HUES48 (cell line): Measurements from ENCODE around the gene TAF11L7.
"Not testable (repeated sequence)": the region's sequence is repeated elsewhere in the genome, so short reads cannot be mapped to it uniquely, and the experiment has no call there.

Experiments used
- H3K27ac ChIP-seq: one replicate; pipeline ENCODE4 v1.7.0; 2013; ENCODE audit warnings: low read depth, low read length, inconsistent platforms
- H3K27me3 ChIP-seq: 2 replicates; pipeline ENCODE4 v1.6.1; 2013; ENCODE audit warnings: mild to moderate bottlenecking, low read length; ENCODE audit not compliant: control insufficient read depth, insufficient read depth
- H3K36me3 ChIP-seq: 2 replicates; pipeline ENCODE4 v1.6.1; 2013; ENCODE audit warnings: low read length; ENCODE audit not compliant: control insufficient read depth, insufficient read depth
- H3K4me1 ChIP-seq: 2 replicates; pipeline ENCODE4 v1.6.1; 2013; ENCODE audit warnings: mild to moderate bottlenecking, low read length; ENCODE audit not compliant: control insufficient read depth, insufficient read depth
- H3K4me3 ChIP-seq: 2 replicates; pipeline ENCODE4 v1.5.1; 2013; ENCODE audit warnings: mild to moderate bottlenecking, low read depth, low read length
- H3K9ac ChIP-seq: 2 replicates; pipeline ENCODE4 v1.6.1; 2013; ENCODE audit warnings: mild to moderate bottlenecking, low read depth, low read length, moderate library complexity
- H3K9me3 ChIP-seq: 2 replicates; pipeline ENCODE4 v1.6.1; 2013; ENCODE audit warnings: low read length; ENCODE audit not compliant: control insufficient read depth, insufficient read depth

The TAF11L7 gene

GRCh38 chr5:17585658-17586057 lies at the start of gene TAF11L7:
Gene TAF11L7 (minus strand): TSS chr5:17585758.
- H3K27ac ChIP-seq, H3K27me3 ChIP-seq, H3K36me3 ChIP-seq, H3K4me1 ChIP-seq, H3K9me3 ChIP-seq, H3K4me3 ChIP-seq, H3K9ac ChIP-seq: not testable (repeated sequence)

GRCh38 chr5:17634160-17634559 lies 48.6 kb upstream of the TAF11L7 start, which contains the start of gene TAF11L14:
Gene TAF11L14 (plus strand): TSS chr5:17634460.
- no peaks in the 10 kb centered on the region for H3K4me1 ChIP-seq
- no peaks in the 10 kb centered on the region for H3K36me3 ChIP-seq
- no peak within 1 kb of the TSS for H3K27ac ChIP-seq
- no peak within 1 kb of the TSS for H3K9ac ChIP-seq
- no peaks in the 10 kb centered on the region for H3K27me3 ChIP-seq
- H3K4me3 ChIP-seq, result no peak within 1 kb of the TSS
- H3K9me3 ChIP-seq, result no peaks in the 10 kb centered on the region

- H3K27ac ChIP-seq, H3K36me3 ChIP-seq, H3K4me3 ChIP-seq, H3K9ac ChIP-seq, H3K27me3 ChIP-seq, H3K4me1 ChIP-seq, H3K9me3 ChIP-seq: not testable (repeated sequence)
Measured at GRCh38 chr5:17631788-17632187, 46.2 kb upstream of the TAF11L7 start, which contains the start of gene TAF11L13. Gene TAF11L13 (plus strand): TSS chr5:17632088.

- H3K36me3 ChIP-seq, result no peaks in the 10 kb centered on the region
- no peaks in the 10 kb centered on the region for H3K9me3 ChIP-seq
- no peak overlapping the region for H3K9ac ChIP-seq
- H3K4me3 ChIP-seq, result no peak overlapping the region
- H3K27me3 ChIP-seq, result no peaks in the 10 kb centered on the region
- H3K27ac ChIP-seq, result no peak overlapping the region
- no peaks in the 10 kb centered on the region for H3K4me1 ChIP-seq
Measured at GRCh38 chr5:17625686-17626085, 40.1 kb upstream of the TAF11L7 start.

- Histone ChIP-seq H3K9ac (no peak overlapping the region), H3K27ac (no peak overlapping the region), H3K4me1 (no peaks in the 10 kb centered on the region)
Measured at GRCh38 chr5:17620627-17621026, 35.1 kb upstream of the TAF11L7 start.

GRCh38 chr5:17619354-17619753 lies 33.8 kb upstream of the TAF11L7 start:
- H3K4me1 ChIP-seq, result no peaks in the 10 kb centered on the region
- H3K27me3 ChIP-seq, result no peaks in the 10 kb centered on the region
- no peak overlapping the region for H3K27ac ChIP-seq
- no peak overlapping the region for H3K9ac ChIP-seq
- no peaks in the 10 kb centered on the region for H3K36me3 ChIP-seq
- H3K9me3 ChIP-seq, result no peaks in the 10 kb centered on the region
- H3K4me3 ChIP-seq, result no peak overlapping the region

More at GRCh38 chr5:17620627-17621026, 35.1 kb upstream of the TAF11L7 start:
- Histone ChIP-seq H3K27me3 (no peaks in the 10 kb centered on the region), H3K9me3 (no peaks in the 10 kb centered on the region), H3K4me3 (no peak overlapping the region), H3K36me3 (no peaks in the 10 kb centered on the region)

- Histone ChIP-seq H3K4me3 (no peak overlapping the region), H3K27me3 (no peaks in the 10 kb centered on the region), H3K9me3 (no peaks in the 10 kb centered on the region), H3K27ac (no peak overlapping the region), H3K4me1 (no peaks in the 10 kb centered on the region), H3K9ac (no peak overlapping the region), H3K36me3 (no peaks in the 10 kb centered on the region)
Measured at GRCh38 chr5:17614872-17615605, 29.5 kb upstream of the TAF11L7 start.

GRCh38 chr5:17610092-17610491 lies 24.5 kb upstream of the TAF11L7 start, which contains the start of gene TAF11L12:
Gene TAF11L12 (plus strand): TSS chr5:17610392.
- not testable (repeated sequence) for H3K27me3 ChIP-seq, H3K27ac ChIP-seq, H3K9ac ChIP-seq, H3K9me3 ChIP-seq, H3K36me3 ChIP-seq, H3K4me3 ChIP-seq, H3K4me1 ChIP-seq

GRCh38 chr5:17607461-17607860 lies 21.9 kb upstream of the TAF11L7 start:
- not testable (repeated sequence) for H3K9me3 ChIP-seq, H3K9ac ChIP-seq, H3K27ac ChIP-seq

GRCh38 chr5:17604951-17605350 lies 19.4 kb upstream of the TAF11L7 start:
- no peaks in the 10 kb centered on the region for H3K9me3 ChIP-seq
- no peaks in the 10 kb centered on the region for H3K36me3 ChIP-seq
- no peak overlapping the region for H3K4me3 ChIP-seq
- no peaks in the 10 kb centered on the region for H3K4me1 ChIP-seq
- H3K27me3 ChIP-seq, result no peaks in the 10 kb centered on the region
- H3K27ac ChIP-seq, result no peak overlapping the region
- no peak overlapping the region for H3K9ac ChIP-seq

More at GRCh38 chr5:17607461-17607860, 21.9 kb upstream of the TAF11L7 start:
- H3K4me3 ChIP-seq, H3K4me1 ChIP-seq, H3K27me3 ChIP-seq, H3K36me3 ChIP-seq: not testable (repeated sequence)

GRCh38 chr5:17603880-17604279 lies 18.3 kb upstream of the TAF11L7 start, which contains the start of gene TAF11L11:
Gene TAF11L11 (plus strand): TSS chr5:17604183.
- H3K36me3 ChIP-seq, H3K4me1 ChIP-seq, H3K4me3 ChIP-seq, H3K27me3 ChIP-seq, H3K9ac ChIP-seq, H3K9me3 ChIP-seq, H3K27ac ChIP-seq: not testable (repeated sequence)
